Pulmonary artery endothelial cell (primary cell): ENCODE results near the gene IL36RN. TPM values are rescaled to one million over a fixed set of nuclear protein-coding genes. Genes with fewer than 3 reads are reported as not detected.

Experiments used
- DNase-seq: peaks from one replicate; pipeline ENCODE4 v3.0.0-alpha.2; 2011; ENCODE audit warnings: low read depth, low spot score
- total RNA-seq: library from RNA; depleted of rRNA; stranded (reverse); fragments of >200 nt; gene quantifications from 2 replicates; pipeline ENCODE4 v1.2.3, GENCODE V29; 2014

IL36RN gene
- total RNA-seq, 1 donor from 2014 or later: not detected

- DNase-seq: no peak
Measured at GRCh38 chr2:113046465-113046864, 12.5 kb upstream of the IL36RN start.

GRCh38 chr2:113050921-113051895 is 7.8 kb upstream of the IL36RN start:
- DNase-seq: no peak

- DNase-seq: no peak
Measured at GRCh38 chr2:113052396-113052917, 6.5 kb upstream of the IL36RN start, which contains the start of gene IL36B. IL36B (minus strand) TSS chr2:113052867.

GRCh38 chr2:113053666-113054065 is 5.3 kb upstream of the IL36RN start:
- DNase-seq: no peak

GRCh38 chr2:113054066-113054465 is 4.9 kb upstream of the IL36RN start:
- no peak for DNase-seq

- DNase-seq: no peak
Measured at GRCh38 chr2:113056521-113056920, 2.5 kb upstream of the IL36RN start.

- no peak for DNase-seq
Measured at GRCh38 chr2:113057117-113057516, 1.9 kb upstream of the IL36RN start.

GRCh38 chr2:113058411-113058994 is 495 bp upstream of the IL36RN start:
- DNase-seq: no peak

GRCh38 chr2:113060396-113060795 is 1.4 kb downstream of the IL36RN start:
- DNase-seq: no peak

GRCh38 chr2:113060796-113061195 is 1.8 kb downstream of the IL36RN start:
- DNase-seq: no peak

GRCh38 chr2:113061241-113061640 is 2.2 kb downstream of the IL36RN start:
- no peak for DNase-seq

GRCh38 chr2:113061896-113062770 is 3.1 kb downstream of the IL36RN start:
- no peak for DNase-seq

- DNase-seq: no peak
Measured at GRCh38 chr2:113064281-113064680, 5.3 kb downstream of the IL36RN start.

- DNase-seq: no peak
Measured at GRCh38 chr2:113064898-113065297, 5.9 kb downstream of the IL36RN start.

GRCh38 chr2:113067681-113068080 is 8.7 kb downstream of the IL36RN start, which contains the start of gene IL1F10:
IL1F10 (plus strand) TSS chr2:113067970; CDS start chr2:113072739, 4,769 bp downstream.
- DNase-seq: no peak

GRCh38 chr2:113068249-113068648 is 9.3 kb downstream of the IL36RN start:
- DNase-seq: no peak

- DNase-seq: no peak
Measured at GRCh38 chr2:113068706-113069485, 9.9 kb downstream of the IL36RN start.

GRCh38 chr2:113069676-113070605 is 10.9 kb downstream of the IL36RN start:
- DNase-seq: no peak

- no peak for DNase-seq
Measured at GRCh38 chr2:113070606-113070975, 11.6 kb downstream of the IL36RN start.
